Upper lobe of left lung (tissue), 4 donors: Measurements from ENCODE around the gene CHCHD6.

Experiments used
- CTCF ChIP-seq, 6 experiments: fragments of 450-650 bp in 4 of 6; fragments of 200-600 bp in 2 of 6; sonication (generic) in 2 of 6; IDR thresholded peaks; one replicate each; pipeline ENCODE4 v1.5.1; 2016 to 2019; ENCODE audit warnings: antibody characterized with exemption in 6 of 6
- EP300 ChIP-seq, 4 donors: sonication (generic); formaldehyde crosslinking; IDR thresholded peaks; one replicate each; pipeline ENCODE4 v1.5.1; 2017; ENCODE audit warnings: antibody characterized with exemption in 4 of 4, control low read depth in 2 of 4
- POLR2A ChIP-seq, 4 donors: fragments of 450-650 bp; IDR thresholded peaks; one replicate each; pipeline ENCODE4 v1.5.1; 2016 to 2017; ENCODE audit warnings: antibody characterized with exemption in 4 of 4, mild to moderate bottlenecking in 2 of 4
- POLR2AphosphoS5 ChIP-seq, 2 donors: sonication (generic); formaldehyde crosslinking; IDR thresholded peaks; one replicate each; pipeline ENCODE4 v1.5.1; 2017; ENCODE audit warnings: antibody characterized with exemption in 2 of 2

- no peak for TF ChIP-seq CTCF (IDR thresholded peaks at IDR 0.05)
- no peak for TF ChIP-seq POLR2A (IDR thresholded peaks at IDR 0.05)
- TF ChIP-seq EP300 (IDR thresholded peaks at IDR 0.05), result no peak
- no peak for TF ChIP-seq POLR2AphosphoS5 (IDR thresholded peaks at IDR 0.05)
Measured at GRCh38 chr3:126865736-126866135, 161.7 kb downstream of the CHCHD6 start.
